ENCODE measurements around the gene TNFRSF21. TPM values are rescaled to one million over a fixed set of nuclear protein-coding genes. Genes with fewer than 3 reads are reported as not detected.
A peak's percentile ranks its signal among the peaks of the same experiment; 100 is the strongest.

TNFRSF21 gene
- total RNA-seq, 1 donor from 2014 or later: 74.2 TPM

DNA sequence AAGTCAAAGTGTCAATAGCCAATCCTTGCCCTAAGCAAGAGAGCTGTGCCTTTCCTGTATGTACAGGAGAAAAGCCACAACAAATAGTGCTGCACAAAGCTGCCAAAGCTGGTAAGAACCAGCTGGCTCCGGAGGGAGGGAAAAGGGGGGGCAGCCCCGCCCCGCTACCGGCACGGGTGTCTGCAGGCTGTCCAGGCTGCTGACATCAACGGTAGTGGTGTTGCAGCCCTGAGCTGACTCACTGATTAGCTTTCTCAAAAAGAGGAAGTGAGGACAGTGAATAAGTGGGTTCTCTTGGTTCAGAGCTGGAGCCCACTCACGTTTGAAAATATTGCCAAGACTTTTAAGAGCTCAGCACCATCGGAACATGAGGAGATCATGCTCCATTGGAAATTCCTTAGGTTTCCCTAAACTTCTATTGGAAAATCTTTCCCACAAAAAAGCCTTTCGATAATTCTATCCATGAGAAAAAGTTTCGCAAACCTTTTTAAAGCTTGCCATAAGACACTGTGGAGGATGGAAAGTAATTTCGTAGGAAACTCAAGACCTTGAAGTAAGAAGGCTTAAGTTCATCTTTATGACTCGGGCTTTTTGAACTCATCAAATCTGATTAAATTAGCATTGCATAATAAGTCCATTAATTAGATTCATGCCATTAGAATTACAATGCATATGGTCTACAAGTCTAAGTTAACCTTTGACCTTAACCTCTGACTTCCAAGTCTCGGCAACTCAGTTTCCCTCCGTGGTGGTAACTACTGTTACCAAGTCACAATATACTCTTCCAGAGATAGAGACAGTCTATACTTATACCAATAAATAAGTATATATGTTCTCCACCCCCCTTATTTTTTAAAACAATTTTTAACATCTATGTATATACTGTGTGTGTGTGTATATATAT, 67.0 kb downstream of the TNFRSF21 start:
- peak overlapping the region; percentile 59 for H3K27ac Mint-ChIP-seq

GRCh38 chr6:47241742-47242482, 67.8 kb downstream of the TNFRSF21 start:
- no peak for TF ChIP-seq CTCF (conservative IDR thresholded peaks at IDR 0.05)
- H3K9me3 Mint-ChIP-seq: no peaks in the 10 kb centered on the region
- H3K27ac Mint-ChIP-seq: peak overlapping the region; percentile 59
- peaks cover 24% of the 10 kb centered on the region for H3K4me1 Mint-ChIP-seq (ENCODE audit: unreplicated experiment)
- no peaks in the 10 kb centered on the region for H3K27me3 Mint-ChIP-seq
- H3K36me3 Mint-ChIP-seq: peaks cover 25% of the 10 kb centered on the region
- no peak for DNase-seq (ENCODE audit: extremely low spot score, unreplicated experiment)
- H3K4me3 Mint-ChIP-seq: no peak overlapping the region

More for the DNA sequence above, 67.0 kb downstream of the TNFRSF21 start:
- TF ChIP-seq CTCF (conservative IDR thresholded peaks at IDR 0.05): no peak
- Mint-ChIP-seq H3K9me3 (no peaks in the 10 kb centered on the region), H3K4me3 (no peak overlapping the region), H3K27me3 (no peaks in the 10 kb centered on the region), H3K4me1 (ENCODE audit: unreplicated experiment) (peaks cover 29% of the 10 kb centered on the region), H3K36me3 (peaks cover 26% of the 10 kb centered on the region)
- no peak for DNase-seq (ENCODE audit: extremely low spot score, unreplicated experiment)

GRCh38 chr6:47240277-47240890, 69.3 kb downstream of the TNFRSF21 start:
- Mint-ChIP-seq H3K4me3 (no peak overlapping the region), H3K27ac (no peak overlapping the region), H3K9me3 (no peaks in the 10 kb centered on the region), H3K4me1 (ENCODE audit: unreplicated experiment) (peaks cover 24% of the 10 kb centered on the region), H3K36me3 (peaks cover 34% of the 10 kb centered on the region), H3K27me3 (no peaks in the 10 kb centered on the region)
- DNase-seq (ENCODE audit: extremely low spot score, unreplicated experiment): no peak
- TF ChIP-seq CTCF (conservative IDR thresholded peaks at IDR 0.05): no peak

DNA sequence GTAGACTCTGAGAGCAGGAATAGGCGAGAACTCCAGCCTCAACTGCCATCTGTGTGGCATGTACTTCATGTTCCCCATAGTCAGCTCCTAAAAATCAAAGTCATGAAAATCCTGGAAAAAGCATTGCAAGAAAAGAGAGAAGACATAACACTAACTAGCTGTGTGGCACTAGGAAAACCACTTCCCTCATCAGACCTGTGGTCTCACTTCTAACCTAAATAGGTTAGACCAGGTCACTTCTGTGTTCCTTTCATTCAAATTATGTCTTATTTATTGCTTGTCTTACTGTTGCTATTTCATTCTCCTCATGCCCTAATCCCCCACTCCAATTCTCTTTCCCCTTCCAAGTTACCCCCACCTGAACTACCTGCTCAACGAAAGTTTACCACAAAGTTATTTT, 70.2 kb downstream of the TNFRSF21 start:
- Mint-ChIP-seq H3K27ac (peak overlapping the region; percentile 18), H3K36me3 (peaks cover 37% of the 10 kb centered on the region), H3K9me3 (no peaks in the 10 kb centered on the region), H3K4me1 (ENCODE audit: unreplicated experiment) (peaks cover 24% of the 10 kb centered on the region), H3K27me3 (no peaks in the 10 kb centered on the region), H3K4me3 (no peak overlapping the region)
- no peak for TF ChIP-seq CTCF (conservative IDR thresholded peaks at IDR 0.05)
- DNase-seq (ENCODE audit: extremely low spot score, unreplicated experiment): no peak

DNA sequence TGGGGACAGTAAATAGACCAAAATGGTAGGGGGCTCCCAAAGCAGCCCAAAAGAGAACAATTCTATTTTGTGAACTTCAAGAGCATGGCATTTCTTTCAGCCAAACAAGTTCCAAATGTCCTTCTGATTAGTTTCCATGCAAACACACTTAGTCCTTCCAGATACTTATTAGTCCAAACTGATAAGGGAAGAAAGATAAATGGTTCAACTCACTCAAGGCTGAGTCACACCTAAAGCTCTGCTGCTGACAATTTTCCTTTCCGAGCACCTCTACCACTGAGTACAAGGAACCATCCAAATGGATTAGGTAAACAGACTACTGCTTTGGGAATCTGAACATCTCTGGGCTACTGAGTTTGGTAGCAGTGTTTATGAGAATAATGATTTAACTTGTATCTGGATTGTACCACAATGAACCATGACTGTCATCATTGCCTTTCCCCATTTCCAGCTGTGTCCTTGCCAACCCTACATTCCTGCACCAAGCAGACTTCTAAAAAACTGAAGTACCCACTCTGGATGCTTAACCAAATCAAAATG, 71.2 kb downstream of the TNFRSF21 start:
- Mint-ChIP-seq H3K27me3 (no peaks in the 10 kb centered on the region), H3K4me3 (peak overlapping the region; percentile 36), H3K4me1 (ENCODE audit: unreplicated experiment) (peaks cover 24% of the 10 kb centered on the region)

More for the DNA sequence above, 71.2 kb downstream of the TNFRSF21 start:
- Mint-ChIP-seq H3K9me3 (no peaks in the 10 kb centered on the region), H3K36me3 (peaks cover 35% of the 10 kb centered on the region), H3K27ac (no peak overlapping the region)
- no peak for TF ChIP-seq CTCF (conservative IDR thresholded peaks at IDR 0.05)
- no peak for DNase-seq (ENCODE audit: extremely low spot score, unreplicated experiment)
